Smooth muscle cell (in vitro differentiated cells): Measurements from ENCODE around the gene MT2A. TPM values are rescaled to one million over a fixed set of nuclear protein-coding genes. Genes with fewer than 3 reads are reported as not detected.

Experiments used
- DNase-seq: peaks from one replicate; lab custom pipeline; 2025; ENCODE audit not compliant: unreplicated experiment; lab: John Stamatoyannopoulos, UW
- H2AFZ ChIP-seq: fragments of 200-600 bp; sonication (generic); 2 replicates; pipeline ENCODE4 v1.6.0; 2016; ENCODE audit warnings: antibody characterized with exemption, low read depth, mild to moderate bottlenecking
- H3F3A ChIP-seq: fragments of 200-600 bp; sonication (generic); 2 replicates; pipeline ENCODE4 v1.6.0; 2017; ENCODE audit warnings: antibody characterized with exemption, low read depth
- H3K27ac ChIP-seq: fragments of 200-600 bp; sonication (generic); 2 replicates; pipeline ENCODE4 v1.5.1; 2016; ENCODE audit warnings: low read depth, mild to moderate bottlenecking
- H3K27me3 ChIP-seq: fragments of 200-600 bp; sonication (generic); 2 replicates; pipeline ENCODE4 v1.6.1; 2016; ENCODE audit warnings: low read depth, mild to moderate bottlenecking
- H3K36me3 ChIP-seq: fragments of 200-600 bp; sonication (generic); 2 replicates; pipeline ENCODE4 v1.5.1; 2016; ENCODE audit warnings: low read depth
- H3K4me1 ChIP-seq: fragments of 200-600 bp; sonication (generic); 2 replicates; pipeline ENCODE4 v1.5.1; 2016; ENCODE audit warnings: low read depth
- H3K4me2 ChIP-seq: fragments of 200-600 bp; sonication (generic); 2 replicates; pipeline ENCODE4 v1.6.0; 2016; ENCODE audit warnings: mild to moderate bottlenecking
- H3K4me3 ChIP-seq: fragments of 200-600 bp; sonication (generic); 2 replicates; pipeline ENCODE4 v1.5.1; 2016; ENCODE audit warnings: mild to moderate bottlenecking
- H3K79me2 ChIP-seq: fragments of 200-600 bp; sonication (generic); 2 replicates; pipeline ENCODE4 v1.6.0; 2016; ENCODE audit warnings: low read depth, mild to moderate bottlenecking
- H3K9ac ChIP-seq: fragments of 200-600 bp; sonication (generic); 2 replicates; pipeline ENCODE4 v1.6.0; 2016; ENCODE audit warnings: low read depth
- H3K9me3 ChIP-seq: fragments of 200-600 bp; sonication (generic); replicated peaks from 2 replicates; pipeline ENCODE4 v1.5.1; 2016; ENCODE audit warnings: low read depth
- H4K20me1 ChIP-seq: fragments of 200-600 bp; sonication (generic); 2 replicates; pipeline ENCODE4 v1.6.0; 2016; ENCODE audit warnings: low read depth
- WGBS: methylation state at CpG from one replicate; pipeline ENCODE4 v1.1.7; 2016; ENCODE audit warnings: low lambda C conversion rate; 5-methylcytosine and 5-hydroxymethylcytosine counted together
- polyA plus RNA-seq: library from polyadenylated mRNA; unstranded; fragments of >200 nt; fragmentation: Nextera tagmentation; extraction: Ambion mirVana; gene quantifications from 2 replicates; pipeline ENCODE4 v1.2.1, GENCODE V29; 2016
- total RNA-seq: library from RNA; depleted of rRNA; stranded (reverse); fragments of >200 nt; gene quantifications from 2 replicates; pipeline ENCODE4 v1.2.3, GENCODE V29; 2014
- TF ChIP-seq, protein P1 (sequence below): fragments of 200-600 bp; sonication (generic); IDR thresholded peaks from 2 replicates; pipeline ENCODE4 v1.5.1; 2017; ENCODE audit warnings: borderline replicate concordance, mild to moderate bottlenecking, antibody characterized with exemption; ENCODE audit not compliant: insufficient read depth, poor library complexity, severe bottlenecking

Gene MT2A
- total and polyA plus RNA-seq, 2 experiments from 2014 or later, result 14.8 to 225 TPM

DNA sequence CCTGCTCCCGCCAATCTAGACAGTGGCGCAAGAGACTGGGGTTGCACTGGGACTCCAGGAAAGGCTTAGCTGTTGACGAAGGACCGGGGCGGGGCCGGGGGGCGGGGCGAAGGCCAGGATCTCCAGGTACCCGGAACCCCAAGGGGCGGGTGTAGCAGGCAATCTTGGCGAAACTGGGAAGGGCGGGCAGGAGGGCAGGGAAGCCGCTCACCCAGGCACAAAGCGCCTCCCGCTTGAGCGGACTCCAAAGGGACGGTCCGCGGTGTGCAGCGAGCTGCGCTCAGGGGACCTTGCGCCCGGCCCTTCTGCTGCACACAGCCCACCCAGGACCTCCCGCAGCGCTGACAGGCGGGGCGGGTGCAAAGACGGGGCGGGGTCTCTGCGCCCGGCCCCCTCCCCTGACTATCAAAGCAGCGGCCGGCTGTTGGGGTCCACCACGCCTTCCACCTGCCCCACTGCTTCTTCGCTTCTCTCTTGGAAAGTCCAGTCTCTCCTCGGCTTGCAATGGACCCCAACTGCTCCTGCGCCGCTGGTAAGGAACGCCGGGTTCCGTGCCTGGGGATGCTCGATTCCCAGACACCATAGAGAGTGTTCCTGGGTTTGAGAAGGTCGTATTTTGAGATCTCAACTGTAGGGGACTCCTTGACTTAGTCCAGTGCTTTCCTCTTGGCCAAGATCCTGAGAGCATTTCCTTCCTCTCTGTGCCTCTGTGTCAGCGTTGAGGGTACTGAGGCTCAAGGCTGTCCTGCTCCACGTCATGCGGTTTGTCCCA lies 49.4 kb downstream of the MT2A start, which contains the start of gene MT1F:
Gene MT1F (plus strand): TSS at position 405 of the 772 bp plus-strand sequence. CDS start 100 bp downstream, at position 505.
- peak within 1 kb of the TSS; percentile 86 for H3K4me2 ChIP-seq
- H3K27ac ChIP-seq, result no peak within 1 kb of the TSS
- no peaks in the 10 kb centered on the region for H3F3A ChIP-seq
- H2AFZ ChIP-seq, result peak within 1 kb of the TSS; percentile 50
- no peaks in the 10 kb centered on the region for H3K79me2 ChIP-seq
- 4% methylated on average over 27 of the region's 46 CpGs for WGBS
- H3K4me1 ChIP-seq, result peaks cover 12% of the 10 kb centered on the region
- TF ChIP-seq, protein P1, sequence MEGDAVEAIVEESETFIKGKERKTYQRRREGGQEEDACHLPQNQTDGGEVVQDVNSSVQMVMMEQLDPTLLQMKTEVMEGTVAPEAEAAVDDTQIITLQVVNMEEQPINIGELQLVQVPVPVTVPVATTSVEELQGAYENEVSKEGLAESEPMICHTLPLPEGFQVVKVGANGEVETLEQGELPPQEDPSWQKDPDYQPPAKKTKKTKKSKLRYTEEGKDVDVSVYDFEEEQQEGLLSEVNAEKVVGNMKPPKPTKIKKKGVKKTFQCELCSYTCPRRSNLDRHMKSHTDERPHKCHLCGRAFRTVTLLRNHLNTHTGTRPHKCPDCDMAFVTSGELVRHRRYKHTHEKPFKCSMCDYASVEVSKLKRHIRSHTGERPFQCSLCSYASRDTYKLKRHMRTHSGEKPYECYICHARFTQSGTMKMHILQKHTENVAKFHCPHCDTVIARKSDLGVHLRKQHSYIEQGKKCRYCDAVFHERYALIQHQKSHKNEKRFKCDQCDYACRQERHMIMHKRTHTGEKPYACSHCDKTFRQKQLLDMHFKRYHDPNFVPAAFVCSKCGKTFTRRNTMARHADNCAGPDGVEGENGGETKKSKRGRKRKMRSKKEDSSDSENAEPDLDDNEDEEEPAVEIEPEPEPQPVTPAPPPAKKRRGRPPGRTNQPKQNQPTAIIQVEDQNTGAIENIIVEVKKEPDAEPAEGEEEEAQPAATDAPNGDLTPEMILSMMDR, result no peak
- H3K36me3 ChIP-seq, result no peaks in the 10 kb centered on the region
- peaks cover 71% of the 10 kb centered on the region for H3K27me3 ChIP-seq
- no peaks in the 10 kb centered on the region for H4K20me1 ChIP-seq
- no peak within 1 kb of the TSS for H3K9ac ChIP-seq
- peak within 1 kb of the TSS; percentile 48 for H3K4me3 ChIP-seq
- DNase-seq, result no peak
- no peaks in the 10 kb centered on the region for H3K9me3 ChIP-seq

DNA sequence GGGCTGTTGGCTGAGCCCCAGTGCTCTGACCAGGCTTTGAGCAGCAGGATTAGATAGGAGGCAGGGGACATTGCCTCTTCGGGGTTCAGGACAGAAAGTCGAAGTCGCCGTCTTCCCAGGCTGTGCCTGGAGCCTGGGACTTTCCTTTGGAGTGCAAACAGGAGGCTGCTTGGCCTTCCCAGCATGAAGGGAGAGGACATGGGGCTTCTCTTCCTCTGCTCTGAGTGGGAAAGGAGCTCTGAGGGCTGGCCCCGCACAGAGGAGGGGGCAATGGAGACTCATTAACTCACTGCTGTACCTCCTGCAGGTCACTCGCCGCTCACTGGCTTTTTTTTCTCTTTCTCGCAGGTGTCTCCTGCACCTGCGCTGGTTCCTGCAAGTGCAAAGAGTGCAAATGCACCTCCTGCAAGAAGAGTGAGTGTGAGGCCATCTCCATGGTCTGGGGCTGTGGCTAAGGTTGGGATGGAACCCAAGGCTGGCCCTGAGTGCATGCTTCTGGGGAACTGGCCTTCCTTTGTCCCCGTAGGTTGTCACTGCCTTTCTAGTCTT lies 50.0 kb downstream of the MT2A start:
- Histone ChIP-seq H3K9me3 (no peaks in the 10 kb centered on the region), H3K27ac (no peak overlapping the region), H3K27me3 (peaks cover 71% of the 10 kb centered on the region), H3K36me3 (no peaks in the 10 kb centered on the region), H3K4me2 (peak overlapping the region; percentile 86), H4K20me1 (no peaks in the 10 kb centered on the region), H3K79me2 (no peaks in the 10 kb centered on the region), H3K4me1 (peaks cover 12% of the 10 kb centered on the region), H3K9ac (no peak overlapping the region), H3K4me3 (peak overlapping the region; percentile 48), H2AFZ (no peak overlapping the region), H3F3A (no peaks in the 10 kb centered on the region)
- no peak for DNase-seq
- WGBS, result 41% methylated on average over 10 of the region's 10 CpGs
- TF ChIP-seq, protein P1, result no peak

Other genes with a start within 250 kb of the MT2A start
- gene AMFR, start 183.0 kb upstream of the MT2A start, total RNA-seq, result 60.6 and 76.6 TPM in 2 replicates
- gene AMFR, start 183.0 kb upstream of the MT2A start, polyA plus RNA-seq, result 45.2 and 49.1 TPM in 2 replicates
- 101 and 119 TPM in 2 replicates for gene NUDT21, start 157.3 kb upstream of the MT2A start, total RNA-seq
- 44.4 and 55.5 TPM in 2 replicates for gene NUDT21, start 157.3 kb upstream of the MT2A start, polyA plus RNA-seq
- gene OGFOD1, start 157.0 kb upstream of the MT2A start, total RNA-seq, result 56.7 and 107 TPM in 2 replicates
- gene OGFOD1, start 157.0 kb upstream of the MT2A start, polyA plus RNA-seq, result 55.8 and 68.7 TPM in 2 replicates
- 33.2 and 43.4 TPM in 2 replicates for gene BBS2, start 88.6 kb upstream of the MT2A start, total RNA-seq
- 20.4 and 32.7 TPM in 2 replicates for gene BBS2, start 88.6 kb upstream of the MT2A start, polyA plus RNA-seq
- gene MT4, start 43.5 kb upstream of the MT2A start, total RNA-seq, result not detected in 2 replicates
- gene MT4, start 43.5 kb upstream of the MT2A start, polyA plus RNA-seq, result not detected in 2 replicates
- gene MT3, start 19.1 kb upstream of the MT2A start, total RNA-seq, result not detected in 2 replicates
- 0.65 TPM in 1 of 2 replicates, not detected in the other for gene MT3, start 19.1 kb upstream of the MT2A start, polyA plus RNA-seq
- 0.67 and 2.0 TPM in 2 replicates for gene MT1E, start 17.2 kb downstream of the MT2A start, total RNA-seq
- gene MT1E, start 17.2 kb downstream of the MT2A start, polyA plus RNA-seq, result 2.2 and 10.3 TPM in 2 replicates
- gene MT1M, start 24.1 kb downstream of the MT2A start, total RNA-seq, result not detected in 2 replicates
- 0.19 TPM in 1 of 2 replicates, not detected in the other for gene MT1M, start 24.1 kb downstream of the MT2A start, polyA plus RNA-seq
- gene MT1A, start 30.1 kb downstream of the MT2A start, total RNA-seq, result not detected in 2 replicates
- not detected in 2 replicates for gene MT1A, start 30.1 kb downstream of the MT2A start, polyA plus RNA-seq
- gene MT1B, start 43.3 kb downstream of the MT2A start, total RNA-seq, result not detected in 2 replicates
- gene MT1B, start 43.3 kb downstream of the MT2A start, polyA plus RNA-seq, result not detected in 2 replicates
- gene MT1F, start 49.4 kb downstream of the MT2A start, total RNA-seq, result 0.81 and 5.9 TPM in 2 replicates
- 0.50 and 2.3 TPM in 2 replicates for gene MT1F, start 49.4 kb downstream of the MT2A start, polyA plus RNA-seq
- not detected in 2 replicates for gene MT1G, start 59.5 kb downstream of the MT2A start, total RNA-seq
- 0.40 TPM in 1 of 2 replicates, not detected in the other for gene MT1G, start 59.5 kb downstream of the MT2A start, polyA plus RNA-seq
- not detected in 2 replicates for gene MT1H, start 61.2 kb downstream of the MT2A start, total RNA-seq
- gene MT1H, start 61.2 kb downstream of the MT2A start, polyA plus RNA-seq, result not detected in 2 replicates
- 0.76 and 4.3 TPM in 2 replicates for gene MT1X, start 73.9 kb downstream of the MT2A start, total RNA-seq
- gene MT1X, start 73.9 kb downstream of the MT2A start, polyA plus RNA-seq, result 11.7 and 12.8 TPM in 2 replicates
- gene NUP93, start 121.5 kb downstream of the MT2A start, total RNA-seq, result 40.7 and 45.6 TPM in 2 replicates
- 55.8 and 60.9 TPM in 2 replicates for gene NUP93, start 121.5 kb downstream of the MT2A start, polyA plus RNA-seq